HEK293T (cell line): ENCODE data around the gene AIM2.

Source experiments
- BHLHE40 ChIP-seq: fragments of 450-650 bp; IDR thresholded peaks from 2 replicates; pipeline ENCODE4 v1.6.1; 2016; ENCODE audit warnings: mild to moderate bottlenecking, moderate library complexity, borderline replicate concordance
- ELF4 ChIP-seq: fragments of 450-650 bp; IDR thresholded peaks from 2 replicates; pipeline ENCODE4 v1.6.1; 2017; ENCODE audit warnings: antibody characterized with exemption
- FOXK2 ChIP-seq: fragments of 450-650 bp; IDR thresholded peaks from 2 replicates; pipeline ENCODE4 v1.6.1; 2016; ENCODE audit warnings: mild to moderate bottlenecking
- FOXM1 ChIP-seq: fragments of 450-650 bp; IDR thresholded peaks from 2 replicates; pipeline ENCODE4 v1.6.1; 2017; ENCODE audit warnings: mild to moderate bottlenecking, borderline replicate concordance
- NFRKB ChIP-seq: fragments of 450-650 bp; IDR thresholded peaks from 2 replicates; pipeline ENCODE4 v1.6.1; 2016; ENCODE audit warnings: mild to moderate bottlenecking, moderate library complexity
- SP1 ChIP-seq: fragments of 450-650 bp; IDR thresholded peaks from 2 replicates; pipeline ENCODE4 v1.6.1; 2017
- TARDBP ChIP-seq: fragments of 450-650 bp; IDR thresholded peaks from 2 replicates; pipeline ENCODE4 v1.6.1; 2016

- TF ChIP-seq FOXM1, result no peak
- TF ChIP-seq BHLHE40, result no peak
- no peak for TF ChIP-seq SP1
- TF ChIP-seq FOXK2, result no peak
- no peak for TF ChIP-seq NFRKB
- no peak for TF ChIP-seq TARDBP
- TF ChIP-seq ELF4, result no peak
Observed at GRCh38 chr1:159084867-159085266, 8.3 kb upstream of the AIM2 start.
